ENCODE results near the gene GNB4. TPM values are rescaled to one million over a fixed set of nuclear protein-coding genes. Genes with fewer than 3 reads are reported as not detected.

The GNB4 gene
- total RNA-seq, 2 experiments from 2014 or later, result 0.41 to 0.56 TPM

DNA sequence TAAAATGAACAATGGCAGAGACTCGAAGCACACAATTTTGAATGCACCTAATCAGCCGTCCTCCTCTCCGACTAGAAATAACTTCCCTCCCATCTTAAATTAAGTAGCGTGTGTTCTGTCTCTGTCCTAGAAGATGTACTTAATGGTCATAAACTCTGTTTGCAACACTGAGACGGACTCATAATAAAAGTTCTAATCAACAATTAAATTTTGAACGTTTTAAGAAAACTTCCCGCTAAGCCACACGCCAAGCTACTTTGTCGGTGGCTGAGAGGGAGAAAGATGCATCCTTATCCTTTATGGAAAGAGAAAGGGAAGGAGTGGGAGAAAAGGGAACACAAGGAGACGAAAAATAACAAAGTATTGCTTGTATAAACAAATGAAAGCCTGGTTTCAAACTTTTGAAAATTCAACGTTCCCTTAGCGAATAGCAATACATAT lies 989 bp downstream of the GNB4 start:
- TF ChIP-seq, protein P1, sequence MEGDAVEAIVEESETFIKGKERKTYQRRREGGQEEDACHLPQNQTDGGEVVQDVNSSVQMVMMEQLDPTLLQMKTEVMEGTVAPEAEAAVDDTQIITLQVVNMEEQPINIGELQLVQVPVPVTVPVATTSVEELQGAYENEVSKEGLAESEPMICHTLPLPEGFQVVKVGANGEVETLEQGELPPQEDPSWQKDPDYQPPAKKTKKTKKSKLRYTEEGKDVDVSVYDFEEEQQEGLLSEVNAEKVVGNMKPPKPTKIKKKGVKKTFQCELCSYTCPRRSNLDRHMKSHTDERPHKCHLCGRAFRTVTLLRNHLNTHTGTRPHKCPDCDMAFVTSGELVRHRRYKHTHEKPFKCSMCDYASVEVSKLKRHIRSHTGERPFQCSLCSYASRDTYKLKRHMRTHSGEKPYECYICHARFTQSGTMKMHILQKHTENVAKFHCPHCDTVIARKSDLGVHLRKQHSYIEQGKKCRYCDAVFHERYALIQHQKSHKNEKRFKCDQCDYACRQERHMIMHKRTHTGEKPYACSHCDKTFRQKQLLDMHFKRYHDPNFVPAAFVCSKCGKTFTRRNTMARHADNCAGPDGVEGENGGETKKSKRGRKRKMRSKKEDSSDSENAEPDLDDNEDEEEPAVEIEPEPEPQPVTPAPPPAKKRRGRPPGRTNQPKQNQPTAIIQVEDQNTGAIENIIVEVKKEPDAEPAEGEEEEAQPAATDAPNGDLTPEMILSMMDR (IDR thresholded peaks at IDR 0.05), result no peak
- Mint-ChIP-seq H3K27ac (no peak overlapping the region), H3K27me3 (peaks cover 83% of the 10 kb centered on the region), H3K4me1 (ENCODE audit: low read depth) (peaks cover 17% of the 10 kb centered on the region), H3K9me3 (no peaks in the 10 kb centered on the region), H3K36me3 (ENCODE audit: low read depth) (no peaks in the 10 kb centered on the region), H3K4me3 (peak overlapping the region; percentile 90)
- ChIA-PET CTCF (no interaction called here), POLR2A (interaction anchor here (0.7 kb wide), 1 partner anchor 160 kb away, joined by 3 read pairs; no protein-coding TSS in a partner anchor)
- no peak for DNase-seq
- Histone ChIP-seq H3K36me3 (ENCODE audit: insufficient read depth, low read length) (no peaks in the 10 kb centered on the region), H3K4me1 (ENCODE audit: insufficient read depth, low read length) (peaks cover 10% of the 10 kb centered on the region), H3K4me3 (ENCODE audit: low read length) (peak overlapping the region; percentile 44), H3K27ac (ENCODE audit: low read depth in 1 of 2, low read length in 2 of 2) (no peak overlapping the region), H3K9me3 (ENCODE audit: control insufficient read depth in 1 of 2, insufficient read depth in 1 of 2, low read length in 2 of 2) (no peaks in the 10 kb centered on the region), H3K27me3 (ENCODE audit: control insufficient read depth in 1 of 2, insufficient read depth in 2 of 2, low read length in 2 of 2) (peaks cover 41 to 46% of the 10 kb centered on the region in 2 experiments)
- intact Hi-C loops (cut with DNase I, micrococcal nuclease), result no loop called here
- no peak for ATAC-seq (ENCODE audit: poor library complexity)

DNA sequence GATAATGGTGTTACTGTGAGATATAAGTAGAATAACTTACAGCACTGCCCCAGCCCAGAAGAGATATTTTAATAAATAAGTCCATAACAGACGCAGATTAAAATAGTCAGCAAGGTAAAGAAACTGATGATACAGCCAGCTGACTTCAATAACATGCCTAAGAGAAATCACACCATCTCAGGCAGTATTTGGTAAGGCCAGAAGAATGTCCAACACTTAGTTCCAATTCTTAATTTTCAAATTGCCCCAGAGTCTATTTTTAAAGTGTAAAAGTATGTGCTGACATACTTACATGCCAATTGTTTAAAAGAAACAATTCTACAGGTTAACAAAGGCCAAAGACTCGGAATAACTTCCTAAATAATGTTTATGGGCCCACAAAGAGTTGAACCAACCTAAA lies 1.6 kb downstream of the GNB4 start:
- no peak overlapping the region for H3K27ac Mint-ChIP-seq
- Histone ChIP-seq H3K9me3 (ENCODE audit: control insufficient read depth in 1 of 2, insufficient read depth in 1 of 2, low read length in 2 of 2) (no peaks in the 10 kb centered on the region), H3K27ac (ENCODE audit: low read depth in 1 of 2, low read length in 2 of 2) (no peak overlapping the region), H3K4me1 (ENCODE audit: insufficient read depth, low read length) (peaks cover 10% of the 10 kb centered on the region), H3K36me3 (ENCODE audit: insufficient read depth, low read length) (no peaks in the 10 kb centered on the region), H3K4me3 (ENCODE audit: low read length) (no peak overlapping the region), H3K27me3 (ENCODE audit: control insufficient read depth in 1 of 2, insufficient read depth in 2 of 2, low read length in 2 of 2) (peaks cover 41 to 47% of the 10 kb centered on the region in 2 experiments)
- DNase-seq, result no peak
- H3K4me3 Mint-ChIP-seq, result no peak overlapping the region
- ChIA-PET CTCF (no interaction called here), POLR2A (no interaction called here)
- no peaks in the 10 kb centered on the region for H3K9me3 Mint-ChIP-seq
- no peak for ATAC-seq (ENCODE audit: poor library complexity)
- no peaks in the 10 kb centered on the region for H3K36me3 Mint-ChIP-seq (ENCODE audit: low read depth)
- TF ChIP-seq, protein P1 (IDR thresholded peaks at IDR 0.05), result no peak
- peaks cover 79% of the 10 kb centered on the region for H3K27me3 Mint-ChIP-seq
- peaks cover 17% of the 10 kb centered on the region for H3K4me1 Mint-ChIP-seq (ENCODE audit: low read depth)
- intact Hi-C loops (cut with DNase I, micrococcal nuclease), result no loop called here

DNA sequence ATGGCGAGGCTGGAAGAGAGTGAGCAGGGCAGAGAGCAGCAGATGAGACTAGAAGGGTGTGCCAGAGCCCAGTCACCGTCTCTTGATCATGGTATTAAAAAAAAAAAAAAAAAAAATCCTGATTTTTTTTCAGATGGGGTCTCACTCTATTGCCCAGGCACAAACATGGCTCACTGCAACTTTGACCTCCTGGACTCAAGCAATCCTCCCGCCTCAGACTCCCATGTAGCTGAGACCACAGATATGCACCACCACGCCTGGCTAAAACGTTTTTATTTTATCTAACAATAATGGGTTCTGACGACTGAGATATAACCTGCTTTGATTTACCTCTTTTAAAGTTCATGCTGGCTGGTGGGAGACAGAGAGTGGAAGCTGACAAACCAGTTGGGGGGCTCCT lies 4.0 kb downstream of the GNB4 start:
- DNase-seq, result no peak
- Histone ChIP-seq H3K27ac (ENCODE audit: low read depth in 1 of 2, low read length in 2 of 2) (no peak overlapping the region), H3K4me3 (ENCODE audit: low read length) (no peak overlapping the region), H3K4me1 (ENCODE audit: insufficient read depth, low read length) (peaks cover 10% of the 10 kb centered on the region), H3K36me3 (ENCODE audit: insufficient read depth, low read length) (no peaks in the 10 kb centered on the region), H3K9me3 (ENCODE audit: control insufficient read depth in 1 of 2, insufficient read depth in 1 of 2, low read length in 2 of 2) (no peaks in the 10 kb centered on the region), H3K27me3 (ENCODE audit: control insufficient read depth in 1 of 2, insufficient read depth in 2 of 2, low read length in 2 of 2) (peaks cover 40 to 48% of the 10 kb centered on the region in 2 experiments)
- ATAC-seq (ENCODE audit: poor library complexity), result no peak
- Mint-ChIP-seq H3K27me3 (peaks cover 66% of the 10 kb centered on the region), H3K36me3 (ENCODE audit: low read depth) (no peaks in the 10 kb centered on the region), H3K27ac (no peak overlapping the region), H3K4me3 (no peak overlapping the region), H3K9me3 (no peaks in the 10 kb centered on the region), H3K4me1 (ENCODE audit: low read depth) (peaks cover 17% of the 10 kb centered on the region)
- CTCF ChIA-PET, result no interaction called here
- POLR2A ChIA-PET, result no interaction called here
- intact Hi-C loops (cut with DNase I, micrococcal nuclease), result no loop called here
- TF ChIP-seq, protein P1 (IDR thresholded peaks at IDR 0.05), result no peak
